Activated naive CD8-positive, alpha-beta T cell (primary cell): ENCODE measurements around the gene SPDL1.
A peak's percentile ranks its signal among the peaks of the same experiment; 100 is the strongest.

Experiments used
- H3K27ac Mint-ChIP-seq: one replicate; pipeline ENCODE4 v1.8.0; 2021; ENCODE audit warnings: mixed read lengths
- H3K27me3 Mint-ChIP-seq: one replicate; pipeline ENCODE4 v1.8.0; 2021; ENCODE audit warnings: mixed read lengths
- H3K36me3 Mint-ChIP-seq: one replicate; pipeline ENCODE4 v1.8.0; 2021; ENCODE audit warnings: mixed read lengths
- H3K4me1 Mint-ChIP-seq: one replicate; pipeline ENCODE4 v1.8.0; 2021; ENCODE audit warnings: low read depth, mixed read lengths
- H3K4me3 Mint-ChIP-seq: one replicate; pipeline ENCODE4 v1.8.0; 2021; ENCODE audit warnings: mild to moderate bottlenecking, mixed read lengths
- H3K9me3 Mint-ChIP-seq: one replicate; pipeline ENCODE4 v1.8.0; 2021; ENCODE audit warnings: low read depth, mixed read lengths

Gene SPDL1

GRCh38 chr5:169632946-169633345, 49.4 kb downstream of the SPDL1 start:
- H3K9me3 Mint-ChIP-seq = peaks cover 4% of the 10 kb centered on the region
- peaks cover 11% of the 10 kb centered on the region for H3K4me1 Mint-ChIP-seq
- H3K4me3 Mint-ChIP-seq = no peak overlapping the region
- no peaks in the 10 kb centered on the region for H3K27me3 Mint-ChIP-seq
- H3K27ac Mint-ChIP-seq = no peak overlapping the region
- peaks cover 3% of the 10 kb centered on the region for H3K36me3 Mint-ChIP-seq

DNA sequence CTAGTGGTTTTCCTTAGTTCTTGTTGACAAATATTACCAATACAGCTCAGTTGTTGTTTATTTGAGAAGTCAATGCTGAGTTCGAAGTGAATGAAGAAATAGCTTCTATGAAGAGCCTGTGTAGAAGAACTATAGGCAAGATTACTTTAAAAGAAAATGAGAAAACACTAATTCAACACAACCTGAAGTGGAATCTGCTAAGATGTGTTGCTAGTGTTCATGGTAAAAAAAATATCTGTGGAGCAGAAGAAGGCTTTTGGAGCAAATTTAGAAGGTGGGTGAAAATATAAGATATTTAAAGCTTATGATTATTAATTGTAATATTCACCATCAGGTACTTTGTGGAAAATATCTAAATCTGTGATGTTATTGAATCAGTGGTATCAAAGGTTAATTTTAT, 51.0 kb downstream of the SPDL1 start:
- H3K4me3 Mint-ChIP-seq = no peak overlapping the region

DNA sequence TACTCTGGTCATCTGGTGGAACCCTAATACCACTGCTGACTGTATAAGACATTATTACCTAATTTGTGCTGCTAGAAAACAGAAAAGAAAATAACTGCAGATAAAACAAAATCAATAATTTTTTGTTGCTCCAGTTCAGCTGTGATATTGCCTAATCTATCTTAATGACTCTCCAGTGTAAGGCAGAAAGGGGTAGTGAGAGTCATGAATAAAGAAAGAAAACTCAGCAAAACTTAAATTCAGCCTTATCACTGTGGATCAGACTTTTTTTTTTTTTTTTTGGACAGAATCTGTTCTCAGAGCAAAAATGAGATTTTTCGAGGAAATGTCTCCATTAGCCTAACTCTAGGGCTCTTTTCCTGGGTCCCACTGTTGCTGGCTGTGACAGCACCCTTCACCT, 52.4 kb downstream of the SPDL1 start:
- Mint-ChIP-seq H3K9me3 (peaks cover 4% of the 10 kb centered on the region), H3K27me3 (no peaks in the 10 kb centered on the region), H3K36me3 (peaks cover 22% of the 10 kb centered on the region), H3K27ac (peak overlapping the region; percentile 94), H3K4me3 (peak overlapping the region; percentile 96), H3K4me1 (peaks cover 36% of the 10 kb centered on the region)

More for the DNA sequence above, 51.0 kb downstream of the SPDL1 start:
- no peak overlapping the region for H3K27ac Mint-ChIP-seq
- peaks cover 12% of the 10 kb centered on the region for H3K36me3 Mint-ChIP-seq
- peaks cover 4% of the 10 kb centered on the region for H3K9me3 Mint-ChIP-seq
- peaks cover 26% of the 10 kb centered on the region for H3K4me1 Mint-ChIP-seq
- H3K27me3 Mint-ChIP-seq = no peaks in the 10 kb centered on the region

- peaks cover 24% of the 10 kb centered on the region for H3K36me3 Mint-ChIP-seq
- H3K27ac Mint-ChIP-seq = peak overlapping the region; percentile 94
- H3K4me1 Mint-ChIP-seq = peaks cover 43% of the 10 kb centered on the region
These were observed 53.0 kb downstream of the SPDL1 start for GRCh38 chr5:169636477-169637084.

GRCh38 chr5:169637085-169637548, 53.5 kb downstream of the SPDL1 start, which contains the start of gene DOCK2:
Gene DOCK2, plus strand, starts transcription at chr5:169637275. Its CDS starts 52 bp downstream, at chr5:169637327.
- Mint-ChIP-seq H3K4me3 (peak within 1 kb of the TSS; percentile 96), H3K9me3 (peaks cover 4% of the 10 kb centered on the region), H3K27me3 (no peaks in the 10 kb centered on the region), H3K27ac (peak within 1 kb of the TSS; percentile 94), H3K36me3 (peaks cover 25% of the 10 kb centered on the region), H3K4me1 (peaks cover 48% of the 10 kb centered on the region)

More at GRCh38 chr5:169636477-169637084, 53.0 kb downstream of the SPDL1 start:
- Mint-ChIP-seq H3K4me3 (peak overlapping the region; percentile 96), H3K9me3 (peaks cover 4% of the 10 kb centered on the region), H3K27me3 (no peaks in the 10 kb centered on the region)

DNA sequence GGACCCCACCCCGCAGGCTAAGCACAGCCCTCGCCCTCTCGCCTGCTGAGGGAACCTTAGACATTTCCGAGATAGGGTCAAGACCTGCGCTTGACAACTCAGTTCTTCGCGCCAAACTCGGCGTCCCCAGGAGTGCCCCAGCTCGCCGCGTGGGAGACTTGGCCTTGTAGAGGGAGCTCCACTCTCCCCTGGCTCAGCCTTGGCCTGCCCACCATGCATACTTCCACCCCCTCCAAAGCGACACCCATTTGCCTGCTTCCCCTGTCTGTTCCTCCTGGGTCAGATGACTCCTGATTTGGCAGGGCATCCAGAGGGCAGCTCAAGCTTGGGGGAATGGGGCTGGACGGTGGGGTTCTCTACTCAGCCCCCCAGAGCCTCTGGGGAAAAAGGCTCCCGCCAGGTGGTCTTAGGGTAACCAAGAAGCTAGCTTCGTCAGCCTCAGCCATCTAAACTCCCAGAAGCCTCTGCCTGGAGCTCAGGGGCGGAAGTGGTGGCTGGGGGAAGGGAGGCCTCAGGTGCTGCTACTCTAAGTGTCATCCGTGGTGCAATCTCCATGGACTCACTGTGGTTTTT, 54.1 kb downstream of the SPDL1 start:
- peak overlapping the region; percentile 92 for H3K27ac Mint-ChIP-seq
- H3K4me1 Mint-ChIP-seq = peaks cover 52% of the 10 kb centered on the region
- H3K9me3 Mint-ChIP-seq = peaks cover 4% of the 10 kb centered on the region
- no peaks in the 10 kb centered on the region for H3K27me3 Mint-ChIP-seq
- peak overlapping the region; percentile 96 for H3K4me3 Mint-ChIP-seq
- peaks cover 26% of the 10 kb centered on the region for H3K36me3 Mint-ChIP-seq

- Mint-ChIP-seq H3K27me3 (no peaks in the 10 kb centered on the region), H3K27ac (no peak overlapping the region), H3K9me3 (no peaks in the 10 kb centered on the region), H3K4me3 (no peak overlapping the region), H3K4me1 (peaks cover 78% of the 10 kb centered on the region), H3K36me3 (peaks cover 25% of the 10 kb centered on the region)
These were observed 57.7 kb downstream of the SPDL1 start for GRCh38 chr5:169641253-169641652.

DNA sequence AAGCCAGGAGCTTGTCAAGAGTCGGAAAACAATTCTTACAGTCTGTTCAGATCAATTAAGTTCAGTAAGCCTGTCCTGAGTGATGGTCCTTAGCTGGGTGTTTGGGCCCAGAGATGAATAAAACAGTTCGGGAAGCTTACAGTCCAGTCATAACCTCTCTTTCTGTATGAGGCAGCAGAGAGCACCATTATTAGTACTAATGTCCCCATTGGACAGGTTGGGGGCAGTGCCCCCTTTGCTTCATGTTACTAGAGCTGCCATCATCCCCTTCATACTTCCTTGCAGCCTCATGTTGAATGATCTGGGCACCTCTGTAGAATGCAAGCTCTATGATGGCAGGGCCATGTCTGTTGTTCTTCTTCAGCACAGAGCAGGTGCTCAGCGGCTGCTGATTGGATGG, 63.3 kb downstream of the SPDL1 start:
- Mint-ChIP-seq H3K4me1 (peaks cover 89% of the 10 kb centered on the region), H3K27me3 (no peaks in the 10 kb centered on the region), H3K36me3 (peaks cover 17% of the 10 kb centered on the region), H3K9me3 (no peaks in the 10 kb centered on the region), H3K4me3 (peak overlapping the region; percentile 38), H3K27ac (peak overlapping the region; percentile 95)

GRCh38 chr5:169647566-169647965, 64.0 kb downstream of the SPDL1 start:
- H3K36me3 Mint-ChIP-seq = peaks cover 19% of the 10 kb centered on the region
- H3K27me3 Mint-ChIP-seq = no peaks in the 10 kb centered on the region
- peaks cover 91% of the 10 kb centered on the region for H3K4me1 Mint-ChIP-seq
- H3K9me3 Mint-ChIP-seq = no peaks in the 10 kb centered on the region
- peak overlapping the region; percentile 95 for H3K27ac Mint-ChIP-seq
- H3K4me3 Mint-ChIP-seq = peak overlapping the region; percentile 60

DNA sequence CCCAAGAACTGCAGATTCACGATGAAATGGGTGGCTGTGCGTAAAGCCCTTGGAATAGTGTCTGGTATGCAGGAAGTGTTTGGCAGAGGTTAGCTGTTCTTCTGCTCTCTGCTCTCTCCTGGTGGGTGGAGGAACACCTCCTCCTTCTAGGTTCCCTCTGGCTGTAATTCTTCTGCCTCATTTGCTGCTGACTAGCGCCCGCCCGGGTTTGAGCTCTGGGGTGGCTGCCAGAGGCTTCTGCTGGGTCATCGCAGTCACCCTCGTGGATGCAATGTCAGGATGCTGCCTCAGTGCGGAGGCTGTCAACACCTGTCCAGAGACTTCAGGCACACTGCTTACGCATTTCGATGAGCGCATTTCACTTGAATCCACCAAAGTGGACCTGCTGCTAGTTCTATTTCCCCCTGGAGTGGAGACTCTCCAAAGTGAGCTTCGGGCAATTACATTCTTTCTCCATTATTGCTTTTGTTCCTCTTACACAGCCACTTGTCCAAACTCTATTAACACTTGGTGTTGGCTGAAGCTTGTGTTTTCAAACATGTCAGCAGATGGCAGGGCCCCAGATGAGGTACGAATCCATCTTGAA, 65.2 kb downstream of the SPDL1 start:
- Mint-ChIP-seq H3K27me3 (no peaks in the 10 kb centered on the region), H3K9me3 (no peaks in the 10 kb centered on the region), H3K36me3 (peaks cover 21% of the 10 kb centered on the region), H3K27ac (peak overlapping the region; percentile 95), H3K4me1 (peaks cover 93% of the 10 kb centered on the region), H3K4me3 (peak overlapping the region; percentile 68)

DNA sequence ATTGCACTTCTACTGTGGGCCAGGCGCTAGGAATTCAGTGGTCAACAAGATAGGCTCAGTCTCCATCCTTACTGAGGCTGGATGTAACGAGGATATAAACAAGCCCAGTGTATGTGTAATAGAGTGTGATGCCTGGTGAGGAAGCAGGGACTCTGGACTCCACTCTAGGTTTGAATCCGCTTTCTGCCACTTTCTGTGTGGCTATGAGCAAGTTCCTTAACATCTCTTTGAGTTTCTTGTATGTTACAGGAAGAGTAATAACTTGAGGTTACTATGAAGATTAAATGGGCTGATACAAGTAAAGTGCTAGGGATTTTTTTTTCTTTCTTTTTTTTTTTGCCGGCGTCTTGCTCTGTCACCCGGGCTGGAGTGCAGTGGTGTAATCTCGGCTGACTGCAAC, 65.9 kb downstream of the SPDL1 start:
- Mint-ChIP-seq H3K9me3 (no peaks in the 10 kb centered on the region), H3K36me3 (peaks cover 24% of the 10 kb centered on the region), H3K4me3 (peak overlapping the region; percentile 68), H3K27ac (peak overlapping the region; percentile 95), H3K27me3 (no peaks in the 10 kb centered on the region), H3K4me1 (peaks cover 94% of the 10 kb centered on the region)

DNA sequence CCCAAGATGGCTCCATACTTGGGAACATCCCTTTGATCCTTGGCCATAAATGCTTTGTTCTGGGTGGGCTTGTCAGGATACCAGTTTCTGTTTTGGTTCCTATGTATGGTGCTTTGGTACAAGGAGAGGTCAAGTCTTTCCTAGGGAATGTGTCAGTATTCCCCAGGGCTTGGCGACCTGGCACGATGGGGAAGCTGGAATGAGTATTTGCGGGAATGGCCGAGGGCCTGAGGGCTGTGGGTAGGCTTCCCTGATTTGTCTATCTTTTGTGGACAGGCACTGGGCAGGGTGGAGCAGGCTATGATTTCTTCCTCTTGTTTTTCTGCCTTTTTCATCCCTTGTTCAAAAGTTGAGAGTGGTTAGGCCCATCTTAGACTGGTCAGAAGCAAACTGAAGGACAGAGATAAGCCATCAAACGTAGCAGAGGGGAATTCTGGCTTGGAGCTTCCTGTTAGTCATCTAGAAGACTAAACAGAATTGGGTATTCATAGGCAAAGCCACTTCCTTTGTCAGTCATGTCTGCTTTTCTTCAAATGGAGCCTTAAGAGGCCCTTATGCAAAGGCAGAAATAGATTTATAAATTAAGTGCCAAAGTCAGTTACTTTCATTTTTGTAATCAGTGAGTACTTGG, 67.2 kb downstream of the SPDL1 start:
- Mint-ChIP-seq H3K9me3 (no peaks in the 10 kb centered on the region), H3K36me3 (peaks cover 26% of the 10 kb centered on the region), H3K27ac (peak overlapping the region; percentile 95), H3K4me3 (peak overlapping the region; percentile 76), H3K27me3 (no peaks in the 10 kb centered on the region), H3K4me1 (peaks cover 95% of the 10 kb centered on the region)

GRCh38 chr5:169651526-169651925, 68.0 kb downstream of the SPDL1 start:
- H3K27me3 Mint-ChIP-seq = no peaks in the 10 kb centered on the region
- peaks cover 95% of the 10 kb centered on the region for H3K4me1 Mint-ChIP-seq
- peaks cover 29% of the 10 kb centered on the region for H3K36me3 Mint-ChIP-seq
- peak overlapping the region; percentile 76 for H3K4me3 Mint-ChIP-seq
- no peaks in the 10 kb centered on the region for H3K9me3 Mint-ChIP-seq
- H3K27ac Mint-ChIP-seq = peak overlapping the region; percentile 95

GRCh38 chr5:169652057-169652456, 68.5 kb downstream of the SPDL1 start:
- H3K4me3 Mint-ChIP-seq = no peak overlapping the region
- H3K36me3 Mint-ChIP-seq = peaks cover 32% of the 10 kb centered on the region
- peak overlapping the region; percentile 95 for H3K27ac Mint-ChIP-seq
- H3K9me3 Mint-ChIP-seq = no peaks in the 10 kb centered on the region
- H3K4me1 Mint-ChIP-seq = peaks cover 95% of the 10 kb centered on the region
- H3K27me3 Mint-ChIP-seq = no peaks in the 10 kb centered on the region

DNA sequence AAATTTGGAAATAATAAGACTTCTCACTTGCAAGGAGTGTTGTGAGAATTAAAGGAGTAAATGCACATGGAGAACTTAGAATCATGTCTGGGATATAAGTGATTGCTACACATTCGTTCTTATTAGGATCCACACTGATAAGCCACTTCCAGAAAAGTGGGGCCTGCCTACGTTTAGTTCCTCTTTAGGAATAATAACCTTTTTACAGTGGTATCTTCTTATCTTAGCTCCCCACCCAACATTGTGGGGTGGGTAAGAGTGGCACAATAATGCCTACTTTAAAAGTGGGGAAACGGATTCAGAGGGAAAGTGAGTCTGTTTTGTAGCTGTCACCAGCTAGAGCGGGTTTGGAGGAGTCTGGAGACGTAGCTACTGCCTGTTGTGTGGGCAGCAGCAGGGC, 69.5 kb downstream of the SPDL1 start:
- Mint-ChIP-seq H3K27me3 (no peaks in the 10 kb centered on the region), H3K4me1 (peaks cover 92% of the 10 kb centered on the region), H3K4me3 (no peak overlapping the region), H3K27ac (peak overlapping the region; percentile 95), H3K9me3 (no peaks in the 10 kb centered on the region), H3K36me3 (peaks cover 31% of the 10 kb centered on the region)
